HG03469 (cell line): ENCODE data around the gene NTNG1.

Experiments used
- ATAC-seq: cut with Tn5 transposase; IDR thresholded peaks from one replicate; pipeline ENCODE4 v1.9.1; 2021; ENCODE audit warnings: mild to moderate bottlenecking, moderate library complexity, moderate number of reproducible peaks; ENCODE audit not compliant: unreplicated experiment

NTNG1 gene

DNA sequence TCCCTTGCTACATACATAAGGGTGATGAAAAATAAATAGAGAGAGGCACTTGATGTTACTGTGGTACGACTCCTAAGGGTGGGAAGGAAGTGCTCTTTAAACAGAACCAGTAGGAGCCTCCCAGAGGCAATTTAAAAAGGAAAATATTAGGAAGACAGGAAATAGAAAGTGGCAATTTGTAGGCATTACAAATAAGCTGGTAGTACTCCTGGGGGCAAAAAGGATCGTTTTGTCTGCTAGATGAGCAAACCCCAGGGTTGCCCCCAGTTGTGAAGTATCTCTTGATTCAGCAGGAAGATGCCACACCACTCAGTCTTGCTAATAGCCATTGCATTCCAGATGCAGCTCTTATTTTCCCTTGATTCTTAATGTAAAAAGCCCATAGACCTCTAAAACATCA lies 303.0 kb downstream of the NTNG1 start:
- ATAC-seq, result no peak

DNA sequence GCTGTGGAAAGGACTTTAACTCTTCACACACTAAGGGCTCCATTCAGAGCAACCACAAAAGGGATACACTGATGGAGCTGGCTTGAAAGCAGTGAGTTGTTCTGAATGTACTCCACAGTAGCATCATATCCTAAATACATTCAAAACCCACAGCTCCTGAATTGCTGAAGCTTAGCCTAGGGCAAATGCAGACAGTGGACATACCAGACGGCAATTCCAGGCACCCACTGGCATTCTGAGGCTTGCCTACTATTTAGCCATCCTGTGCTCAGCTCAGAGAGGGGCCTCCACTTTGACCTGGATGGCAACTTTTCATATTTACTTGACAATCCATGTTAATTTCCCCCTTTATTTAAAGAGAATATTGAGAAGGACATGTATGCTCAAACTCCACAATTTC lies 303.5 kb downstream of the NTNG1 start:
- ATAC-seq, result no peak

DNA sequence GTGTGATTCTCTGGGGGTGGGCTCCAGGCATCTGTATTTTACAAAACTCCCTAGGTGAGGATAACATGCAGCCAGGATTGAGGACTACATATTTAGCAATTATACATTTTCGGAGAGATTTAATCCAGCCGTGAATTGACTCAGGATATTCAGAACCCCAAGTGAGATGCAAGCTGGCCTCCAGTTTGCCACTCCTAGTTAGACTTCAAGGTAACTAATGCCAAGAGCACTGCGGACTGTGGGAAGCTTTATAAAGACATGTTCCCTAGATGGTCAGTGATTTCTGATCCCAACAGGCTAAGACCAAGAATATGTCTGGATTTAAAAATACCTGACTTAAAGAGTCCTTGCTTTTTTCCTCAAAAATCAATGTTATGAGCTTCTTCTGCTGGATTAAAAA lies 308.5 kb downstream of the NTNG1 start:
- no peak for ATAC-seq

DNA sequence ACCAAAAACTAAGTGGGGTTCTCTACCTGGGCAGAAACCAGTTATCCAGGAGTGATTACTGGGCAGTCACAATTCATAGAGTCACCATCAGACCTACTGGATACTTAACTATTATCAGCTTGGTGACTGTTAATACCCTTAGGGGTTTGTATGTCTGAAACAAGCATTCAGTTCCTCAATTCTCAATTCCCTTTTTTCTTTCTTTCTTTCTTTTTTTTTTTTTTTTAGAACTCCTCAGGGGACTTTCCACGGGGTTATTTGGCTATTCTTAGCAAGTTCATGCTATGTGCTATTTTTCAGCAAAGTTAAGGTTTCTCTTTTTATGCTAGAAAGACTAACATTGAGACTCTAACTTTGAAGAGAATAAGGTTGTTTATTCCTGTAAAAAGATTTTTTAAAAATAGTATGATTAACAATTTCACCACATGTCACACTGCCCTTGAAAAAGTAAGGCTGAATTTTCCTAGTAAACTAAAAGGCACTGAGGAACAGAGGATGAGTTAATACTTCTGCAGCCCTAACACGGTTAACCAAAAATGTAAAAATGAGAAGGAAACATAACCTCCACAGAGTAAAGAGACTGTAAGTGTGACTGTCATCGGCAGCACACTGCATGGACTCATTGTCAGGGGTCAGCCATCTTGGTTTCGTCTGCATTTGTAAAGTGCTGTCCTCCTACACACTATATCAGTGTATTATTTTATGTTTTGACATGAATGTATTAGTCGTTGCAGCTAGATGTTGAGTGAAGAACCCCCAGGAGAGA lies 310.2 kb downstream of the NTNG1 start:
- peak; percentile 70 for ATAC-seq

DNA sequence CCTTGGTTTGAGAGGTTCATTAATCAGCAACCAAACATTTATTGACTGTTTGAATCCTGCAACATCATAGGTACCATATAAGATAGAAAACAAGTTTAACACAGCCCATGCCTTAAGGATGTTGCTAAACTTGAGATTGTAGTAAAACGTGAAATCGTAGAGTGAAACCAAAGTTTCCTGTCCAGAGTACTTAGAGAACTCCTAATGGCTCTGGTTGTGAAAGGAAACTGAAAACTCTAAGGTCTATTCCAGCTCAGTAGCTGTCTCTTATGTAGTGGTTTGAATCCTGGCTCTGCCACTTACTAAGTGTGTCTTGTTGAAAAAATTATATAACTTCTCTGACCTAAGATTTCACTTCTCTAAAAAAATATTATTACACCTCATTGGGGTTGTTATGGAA lies 310.9 kb downstream of the NTNG1 start:
- peak; percentile 32 for ATAC-seq

DNA sequence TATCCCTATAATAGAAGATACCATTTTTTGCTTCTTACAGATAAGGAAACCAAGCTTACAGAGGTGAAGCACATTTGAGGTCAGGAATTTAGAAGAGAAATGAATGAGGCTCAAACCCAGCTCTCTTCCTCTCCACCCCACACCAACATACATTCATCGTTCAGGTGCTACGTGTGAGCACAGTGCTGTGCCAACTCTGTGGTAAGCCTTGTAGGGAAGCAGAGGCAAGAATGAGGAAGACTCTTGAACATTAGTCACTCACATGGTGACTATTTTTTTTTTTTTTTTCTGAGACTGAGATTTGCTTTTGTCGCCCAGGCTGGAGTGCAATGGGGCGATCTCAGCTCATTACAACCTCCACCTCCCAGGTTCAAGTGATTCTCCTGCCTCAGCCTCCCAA lies 314.0 kb downstream of the NTNG1 start:
- ATAC-seq, result no peak

DNA sequence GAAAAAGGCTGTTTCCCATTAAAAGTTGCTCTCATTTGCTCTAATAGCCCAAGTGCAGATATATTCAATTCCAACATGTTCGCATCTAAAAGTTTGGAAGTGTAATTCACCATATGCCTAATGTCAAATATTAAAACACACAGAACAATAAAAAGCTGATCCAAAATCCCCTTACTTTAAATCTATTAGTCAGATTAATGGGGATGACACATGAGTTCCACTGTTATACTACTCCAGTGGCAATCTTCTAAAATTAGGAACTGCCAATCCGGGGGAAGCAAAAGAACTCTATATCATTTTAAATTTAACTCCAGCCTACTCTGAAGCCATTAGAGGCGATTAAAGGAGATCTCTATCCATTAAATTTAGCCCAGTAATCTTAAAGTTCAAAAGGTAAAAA lies 317.1 kb downstream of the NTNG1 start:
- no peak for ATAC-seq

DNA sequence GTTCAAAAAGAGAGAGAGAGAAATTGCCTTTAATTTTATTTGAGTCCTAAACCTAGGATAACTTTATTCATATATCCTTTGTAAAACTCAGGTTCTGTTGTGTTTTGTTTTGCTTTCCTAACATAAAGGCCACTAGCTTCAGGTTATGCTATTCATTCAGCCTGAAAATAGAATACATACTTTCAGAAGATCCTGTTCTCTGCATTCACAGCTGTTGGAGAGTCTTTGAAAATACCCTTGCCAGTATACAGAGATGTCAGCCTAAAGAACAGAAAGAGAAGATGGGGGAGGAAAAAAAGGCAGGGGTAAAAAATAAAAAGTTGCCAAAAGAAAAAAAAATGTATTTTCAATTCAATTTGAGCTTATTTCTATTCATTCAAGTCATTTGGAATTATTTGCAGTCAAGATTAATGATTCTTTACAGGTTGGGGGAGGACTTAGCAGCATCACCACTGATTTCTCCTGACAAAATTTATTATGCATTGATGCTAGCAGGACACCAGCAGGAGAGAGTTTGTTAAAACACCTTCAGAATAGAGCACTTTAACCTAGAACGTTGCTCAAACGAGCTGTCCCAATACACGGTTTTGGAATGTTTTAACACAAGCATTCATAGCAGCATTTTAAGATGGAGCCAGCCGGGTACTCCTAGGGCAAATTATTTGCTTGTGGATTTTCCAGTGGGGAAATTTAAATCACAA lies 318.5 kb downstream of the NTNG1 start:
- peak; percentile 36 for ATAC-seq

DNA sequence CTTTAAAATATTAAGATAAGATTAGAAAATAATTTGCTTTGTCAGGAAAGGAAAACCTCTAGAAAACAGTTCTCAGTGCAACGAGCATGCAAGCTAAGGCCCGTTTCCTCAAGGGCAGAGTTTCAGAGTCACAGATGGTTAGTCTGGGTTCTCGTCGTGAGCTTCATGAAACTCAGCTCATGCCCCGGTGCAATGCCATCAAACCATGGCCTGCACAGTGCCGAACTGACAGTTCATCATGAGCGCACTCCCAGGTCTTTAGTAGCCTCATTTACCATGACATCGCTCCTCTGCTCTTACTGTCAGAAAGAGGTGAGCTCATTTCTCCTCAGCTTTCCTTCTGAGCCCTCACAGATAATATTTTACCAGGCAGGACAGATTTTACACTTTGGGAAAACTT lies 319.2 kb downstream of the NTNG1 start:
- peak; percentile 54 for ATAC-seq

DNA sequence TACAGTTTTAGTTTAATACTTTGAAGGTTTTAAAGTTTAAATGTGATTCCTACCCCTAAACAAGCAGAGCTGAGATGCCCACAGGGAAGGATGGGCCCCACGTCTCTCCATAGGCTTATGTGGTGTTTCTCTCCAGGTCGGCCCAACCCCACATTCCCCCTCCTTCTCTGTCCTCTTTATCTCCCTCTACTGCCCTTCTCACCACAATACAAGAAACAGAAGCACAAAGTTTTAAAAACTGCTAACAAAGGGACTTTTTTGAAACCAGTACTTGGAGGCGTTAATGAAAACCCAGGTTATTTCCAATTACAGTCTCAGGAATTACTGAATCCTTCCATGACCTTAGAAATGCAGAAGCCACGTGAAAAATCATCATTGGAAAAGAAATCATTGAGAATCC lies 324.0 kb downstream of the NTNG1 start:
- no peak for ATAC-seq

DNA sequence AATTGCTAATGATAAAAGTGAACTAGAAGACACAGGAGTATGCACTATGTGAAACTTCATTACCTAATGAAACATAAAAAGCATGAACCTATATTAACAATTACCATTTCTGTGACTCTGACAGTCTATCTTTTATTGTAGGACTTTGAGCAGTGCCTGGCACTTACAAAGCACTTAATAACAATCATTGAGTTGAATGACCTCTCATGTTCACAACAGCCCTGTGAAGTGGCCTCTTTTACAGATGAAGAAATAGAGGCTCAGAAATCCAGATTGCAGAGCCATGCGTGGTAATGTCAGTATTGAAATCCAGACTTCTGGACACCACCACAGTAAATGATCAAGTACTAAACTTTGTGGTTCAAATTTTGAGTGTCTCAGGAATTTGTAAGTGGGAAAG lies 326.4 kb downstream of the NTNG1 start:
- no peak for ATAC-seq

DNA sequence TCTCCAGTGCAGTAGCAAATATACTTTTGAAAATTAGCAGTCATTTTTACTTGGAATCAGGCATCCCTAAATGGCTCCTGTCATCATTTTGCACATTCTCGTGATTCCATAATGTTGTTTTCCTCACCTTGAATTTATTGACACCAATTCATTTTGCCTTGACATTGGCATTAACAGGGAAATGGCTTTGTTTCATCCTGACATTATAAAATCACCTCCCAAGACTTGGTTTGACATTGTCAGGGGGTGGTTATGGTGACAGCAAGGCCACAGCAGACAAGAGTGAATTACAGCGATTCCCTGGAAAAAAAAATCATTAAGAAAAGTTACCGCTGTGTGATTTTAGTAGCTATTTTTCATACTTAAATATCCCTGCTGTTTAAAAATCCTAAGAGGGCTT lies 327.0 kb downstream of the NTNG1 start:
- no peak for ATAC-seq

DNA sequence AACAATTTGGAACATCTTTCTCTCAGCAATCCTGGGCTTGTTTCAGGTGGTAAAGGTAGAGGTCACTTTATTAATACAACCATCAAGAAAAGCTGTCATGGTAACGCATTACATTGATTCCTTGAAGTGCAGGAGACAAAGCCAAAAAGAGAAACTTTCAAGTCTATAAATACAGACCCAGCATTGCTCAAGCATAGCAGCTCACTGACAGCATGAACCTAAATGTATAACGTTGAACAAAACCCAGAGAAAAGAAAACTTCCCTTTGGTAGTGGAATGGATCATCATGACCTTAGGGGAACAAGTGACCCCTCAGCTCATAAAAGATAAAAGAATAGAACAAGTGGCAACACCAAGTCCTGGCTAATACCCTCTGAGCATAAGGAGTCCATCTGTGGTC lies 332.2 kb downstream of the NTNG1 start:
- peak; percentile 35 for ATAC-seq

DNA sequence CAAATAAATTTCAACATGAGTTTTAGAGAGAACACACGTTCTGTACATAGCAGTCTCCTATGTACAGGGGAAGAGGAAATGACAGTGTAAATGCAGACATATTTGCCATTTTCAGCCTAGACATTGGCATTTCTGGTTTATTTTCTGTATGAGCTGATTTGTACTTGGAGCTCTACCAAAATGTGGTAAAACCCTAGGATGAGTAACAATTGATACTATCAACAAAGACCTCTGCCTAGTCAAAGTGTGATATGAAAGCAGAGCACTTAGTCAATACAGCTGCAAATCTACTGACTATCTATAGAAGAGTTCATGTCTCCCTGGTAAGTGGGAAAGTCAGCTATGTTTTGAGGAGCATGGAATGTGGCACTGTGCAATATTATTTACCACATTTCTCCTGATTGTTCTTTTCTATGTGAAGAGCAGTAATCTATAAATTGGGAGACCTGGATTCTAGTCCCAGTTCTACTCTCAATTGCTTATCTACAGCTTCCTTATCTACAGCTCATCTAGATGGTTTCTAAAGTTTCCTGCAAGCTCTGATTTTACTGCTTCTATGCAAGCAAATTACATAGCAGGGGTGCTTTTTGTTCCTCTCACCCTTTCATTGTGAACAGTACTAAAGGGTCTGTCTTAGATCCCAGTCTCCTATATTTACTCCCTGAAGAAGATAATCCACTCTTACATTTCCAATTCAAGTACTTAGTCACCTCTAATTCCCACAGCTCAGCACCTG lies 334.2 kb downstream of the NTNG1 start:
- peak; percentile 72 for ATAC-seq

DNA sequence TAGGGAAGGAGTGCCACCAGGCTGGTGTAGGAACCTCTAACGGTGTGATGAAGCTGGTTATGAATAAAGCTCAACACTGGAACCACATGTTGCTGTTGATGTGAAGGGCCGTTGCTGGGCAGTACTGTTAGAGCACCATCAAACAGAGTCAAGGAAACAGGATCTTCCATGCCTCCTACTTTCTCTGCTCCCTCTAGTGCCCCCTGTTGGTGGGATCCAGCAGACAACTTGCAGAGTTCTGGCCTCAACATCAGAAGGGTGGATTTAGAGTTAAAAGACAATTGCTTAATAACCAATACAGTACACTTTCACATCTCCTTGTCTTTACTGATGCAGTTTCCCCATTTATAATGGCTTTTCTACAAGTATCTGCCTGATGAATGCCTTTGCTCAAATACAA lies 336.4 kb downstream of the NTNG1 start:
- no peak for ATAC-seq

DNA sequence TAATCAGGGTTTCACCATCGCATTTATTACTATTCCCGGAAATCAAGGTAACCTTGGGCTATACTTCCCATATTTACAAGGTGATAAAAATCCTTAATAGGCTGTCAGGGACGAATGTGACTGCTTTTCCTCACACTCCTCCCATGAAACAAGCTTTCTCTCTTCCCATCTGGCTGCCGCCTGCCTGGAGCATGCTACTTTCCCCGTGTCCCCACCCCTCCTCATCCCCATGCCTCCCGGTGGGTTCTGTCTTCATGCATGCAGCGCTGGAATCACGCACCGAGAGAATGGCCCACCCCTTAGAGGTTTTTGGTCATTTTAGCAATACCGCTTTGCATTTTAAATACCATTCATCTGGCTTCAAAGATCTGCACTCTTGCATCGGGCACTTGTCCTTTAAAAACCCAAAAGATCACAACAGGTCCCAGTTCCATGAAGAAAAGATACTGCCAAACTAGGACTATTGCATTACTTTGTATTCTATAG lies 339.1 kb downstream of the NTNG1 start:
- ATAC-seq, result no peak

DNA sequence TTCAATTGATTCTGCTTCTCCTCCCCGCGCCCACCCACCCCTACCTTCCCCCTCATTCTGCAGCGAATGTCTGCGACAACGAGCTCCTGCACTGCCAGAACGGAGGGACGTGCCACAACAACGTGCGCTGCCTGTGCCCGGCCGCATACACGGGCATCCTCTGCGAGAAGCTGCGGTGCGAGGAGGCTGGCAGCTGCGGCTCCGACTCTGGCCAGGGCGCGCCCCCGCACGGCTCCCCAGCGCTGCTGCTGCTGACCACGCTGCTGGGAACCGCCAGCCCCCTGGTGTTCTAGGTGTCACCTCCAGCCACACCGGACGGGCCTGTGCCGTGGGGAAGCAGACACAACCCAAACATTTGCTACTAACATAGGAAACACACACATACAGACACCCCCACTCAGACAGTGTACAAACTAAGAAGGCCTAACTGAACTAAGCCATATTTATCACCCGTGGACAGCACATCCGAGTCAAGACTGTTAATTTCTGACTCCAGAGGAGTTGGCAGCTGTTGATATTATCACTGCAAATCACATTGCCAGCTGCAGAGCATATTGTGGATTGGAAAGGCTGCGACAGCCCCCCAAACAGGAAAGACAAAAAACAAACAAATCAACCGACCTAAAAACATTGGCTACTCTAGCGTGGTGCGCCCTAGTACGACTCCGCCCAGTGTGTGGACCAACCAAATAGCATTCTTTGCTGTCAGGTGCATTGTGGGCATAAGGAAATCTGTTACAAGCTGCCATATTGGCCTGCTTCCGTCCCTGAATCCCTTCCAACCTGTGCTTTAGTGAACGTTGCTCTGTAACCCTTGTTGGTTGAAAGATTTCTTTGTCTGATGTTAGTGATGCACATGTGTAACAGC lies 339.9 kb downstream of the NTNG1 start:
- no peak for ATAC-seq

DNA sequence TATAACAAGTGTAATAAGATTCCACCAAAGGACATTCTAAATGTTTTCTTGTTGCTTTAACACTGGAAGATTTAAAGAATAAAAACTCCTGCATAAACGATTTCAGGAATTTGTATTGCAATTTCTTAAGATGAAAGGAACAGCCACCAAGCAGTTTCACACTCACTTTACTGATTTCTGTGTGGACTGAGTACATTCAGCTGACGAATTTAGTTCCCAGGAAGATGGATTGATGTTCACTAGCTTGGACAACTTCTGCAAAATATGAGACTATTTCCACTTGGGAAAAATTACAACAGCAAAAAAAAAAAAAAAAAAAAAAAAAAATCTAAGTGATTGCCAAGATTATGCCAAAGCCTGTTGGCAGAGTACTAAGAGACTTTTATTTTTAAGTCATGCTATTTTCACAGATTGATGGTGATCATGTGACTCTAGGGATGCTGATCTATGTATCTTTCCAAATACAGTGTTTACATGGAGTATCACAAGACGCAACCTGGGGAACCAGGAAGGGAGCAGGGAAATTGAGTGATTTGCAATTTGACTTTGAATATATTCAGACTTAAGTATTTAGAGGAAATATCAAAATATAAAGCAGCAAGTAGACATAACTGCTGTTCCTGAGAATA lies 341.0 kb downstream of the NTNG1 start:
- ATAC-seq, result no peak

DNA sequence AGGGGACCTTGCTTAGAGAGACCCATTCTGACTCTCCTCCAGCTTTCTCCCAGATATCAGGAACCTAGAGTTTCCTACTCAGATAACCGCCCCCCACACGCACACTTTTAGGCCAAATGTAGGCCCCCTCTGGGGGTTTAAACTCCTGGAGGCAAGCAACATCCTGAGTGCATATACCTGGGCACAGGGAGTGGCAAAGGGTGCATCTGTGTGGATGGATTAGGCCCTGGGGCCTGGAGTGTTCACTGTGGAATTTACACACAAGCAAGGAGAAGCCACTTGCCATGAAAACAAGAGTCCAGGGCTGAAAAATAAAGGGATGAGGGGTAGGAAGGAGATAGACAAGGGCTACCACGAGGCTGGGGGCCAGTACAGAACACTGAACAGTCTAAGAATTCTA lies 343.1 kb downstream of the NTNG1 start:
- ATAC-seq, result no peak

DNA sequence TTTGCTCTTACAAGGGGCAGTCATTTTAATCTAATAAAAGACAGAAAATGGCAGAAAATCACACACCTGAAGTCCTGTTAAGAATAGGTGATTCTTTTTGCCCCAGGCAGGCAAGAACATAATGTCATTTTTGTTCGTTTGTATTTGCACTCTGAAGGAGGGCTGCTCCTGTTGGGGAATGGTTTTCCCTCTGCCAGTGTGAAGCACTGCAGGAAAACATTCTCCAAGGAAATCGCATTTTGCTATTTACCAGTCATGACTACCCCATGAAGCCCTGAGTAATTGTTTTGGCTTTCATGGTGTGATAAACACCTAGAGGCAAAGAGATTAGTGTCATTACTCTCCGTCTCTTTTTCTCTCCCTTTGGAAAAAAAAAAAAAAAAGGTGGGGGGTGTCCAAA lies 345.5 kb downstream of the NTNG1 start:
- ATAC-seq, result no peak
